SK-N-SH (cell line): ENCODE results near the gene NPS. TPM values are rescaled to one million over a fixed set of nuclear protein-coding genes. Genes with fewer than 3 reads are reported as not detected.

ENCODE experiments used
- CTCF ChIA-PET: fragments of 300-600, 350-600 bp; formaldehyde crosslinking; extraction: SDS; loops from one replicate; lab custom pipeline; 2021; lab: Yijun Ruan, JAX
- POLR2A ChIA-PET: fragments of 350-600 bp; sonication (Branson Sonifier 250); formaldehyde crosslinking; extraction: SDS; loops from one replicate; lab custom pipeline; 2020; ENCODE audit warnings: antibody characterized with exemption, inconsistent platforms; lab: Yijun Ruan, JAX
- DNase-seq: peaks from one replicate; pipeline ENCODE4 v3.0.0; 2012
- H2AFZ ChIP-seq: fragments of 200-600 bp; sonication (generic); 2 replicates; pipeline ENCODE4 v1.8.1; 2016; ENCODE audit warnings: antibody characterized with exemption, mild to moderate bottlenecking, low read depth
- H3F3A ChIP-seq: fragments of 200-600 bp; sonication (generic); replicated peaks from 2 replicates; pipeline ENCODE3; 2016; ENCODE audit warnings: antibody characterized with exemption, mild to moderate bottlenecking; ENCODE audit not compliant: insufficient read depth
- H3K27ac ChIP-seq, 2 experiments: fragments of 200-500 bp in 1 of 2; fragments of 200-600 bp in 1 of 2; sonication (Bioruptor generic) in 1 of 2; sonication (generic), shearing (Covaris generic) in 1 of 2; 2 replicates each; pipeline versions ENCODE4 v1.5.1 to v1.6.1; 2014 to 2016; ENCODE audit warnings: low read depth in 2 of 2, inconsistent platforms in 1 of 2, low read length in 1 of 2, mild to moderate bottlenecking in 1 of 2, mixed read lengths in 1 of 2
- H3K27me3 ChIP-seq: fragments of 200-600 bp; sonication (generic), shearing (Covaris generic); 2 replicates; pipeline ENCODE4 v1.6.1; 2016; ENCODE audit warnings: mixed run types; ENCODE audit not compliant: insufficient read depth
- H3K36me3 ChIP-seq, 2 experiments: fragments of 200-500 bp in 1 of 2; fragments of 200-600 bp in 1 of 2; sonication (Bioruptor generic) in 1 of 2; sonication (generic) in 1 of 2; replicated peaks in 1 of 2; 2 replicates each; pipeline versions ENCODE3 to v1.5.1; 2014 to 2016; ENCODE audit warnings: low read length in 1 of 2, mild to moderate bottlenecking in 1 of 2; ENCODE audit not compliant: insufficient read depth in 2 of 2, control insufficient read depth in 1 of 2
- H3K4me1 ChIP-seq, 2 experiments: fragments of 200-500 bp in 1 of 2; fragments of 200-600 bp in 1 of 2; sonication (Bioruptor generic) in 1 of 2; sonication (generic), shearing (Covaris generic) in 1 of 2; 2 replicates each; pipeline versions ENCODE4 v1.5.1 to v1.6.1; 2014 to 2016; ENCODE audit warnings: low read depth in 1 of 2, low read length in 1 of 2, mixed run types in 1 of 2; ENCODE audit not compliant: insufficient read depth in 2 of 2, control insufficient read depth in 1 of 2
- H3K4me2 ChIP-seq: fragments of 200-600 bp; sonication (generic), shearing (Covaris generic); 2 replicates; pipeline ENCODE4 v1.6.1; 2017; ENCODE audit warnings: mixed run types
- H3K4me3 ChIP-seq, 2 experiments: fragments of 200-500 bp in 1 of 2; fragments of 200-600 bp in 1 of 2; sonication (Bioruptor generic) in 1 of 2; sonication (generic), shearing (Covaris generic) in 1 of 2; 2 replicates each; pipeline versions ENCODE4 v1.5.1 to v1.8.1; 2014 to 2016; ENCODE audit warnings: low read depth in 2 of 2, inconsistent platforms in 1 of 2, low read length in 1 of 2, mild to moderate bottlenecking in 1 of 2, mixed read lengths in 1 of 2, moderate library complexity in 1 of 2
- H3K79me2 ChIP-seq: fragments of 200-600 bp; sonication (generic); 2 replicates; pipeline ENCODE4 v1.8.1; 2017; ENCODE audit warnings: mild to moderate bottlenecking; ENCODE audit not compliant: insufficient read depth
- H3K9ac ChIP-seq: fragments of 200-600 bp; sonication (generic); 2 replicates; pipeline ENCODE4 v1.6.1; 2017; ENCODE audit warnings: mixed run types
- H3K9me2 ChIP-seq: fragments of 200-600 bp; sonication (generic); 2 replicates; pipeline ENCODE4 v1.6.1; 2017; ENCODE audit warnings: mixed run types
- H3K9me3 ChIP-seq: fragments of 200-600 bp; sonication (generic); 2 replicates; pipeline ENCODE4 v1.6.1; 2017; ENCODE audit warnings: mixed run types, mild to moderate bottlenecking, moderate library complexity
- H4K20me1 ChIP-seq: fragments of 200-600 bp; sonication (generic); 2 replicates; pipeline ENCODE4 v1.6.1; 2017; ENCODE audit warnings: mild to moderate bottlenecking, mixed run types; ENCODE audit not compliant: insufficient read depth
- CTCF ChIP-seq: fragments of 200-600 bp; sonication (generic); IDR thresholded peaks from 2 replicates; pipeline ENCODE4 v1.6.1; 2017; ENCODE audit warnings: antibody characterized with exemption, mild to moderate bottlenecking, moderate library complexity
- EP300 ChIP-seq, 2 experiments: IDR thresholded peaks; 2 replicates each; pipeline versions ENCODE4 v1.4.0 to v1.6.1; 2012; ENCODE audit warnings: borderline replicate concordance in 1 of 2, low read depth in 1 of 2, low read length in 1 of 2
- EZH2phosphoT487 ChIP-seq: fragments of 200-600 bp; sonication (generic); IDR thresholded peaks from 2 replicates; pipeline ENCODE4 v1.6.1; 2017; ENCODE audit warnings: low read depth, mixed run types, mild to moderate bottlenecking, antibody characterized with exemption, moderate library complexity, borderline replicate concordance
- FOSL2 ChIP-seq: IDR thresholded peaks from 2 replicates; pipeline ENCODE4 v1.4.0; 2012; ENCODE audit warnings: low read depth, mild to moderate bottlenecking, moderate library complexity, borderline replicate concordance
- FOXM1 ChIP-seq: IDR thresholded peaks from 2 replicates; pipeline ENCODE4 v1.4.0; 2012; ENCODE audit warnings: low read depth, mild to moderate bottlenecking
- JUND ChIP-seq: IDR thresholded peaks from 2 replicates; pipeline ENCODE4 v1.4.0; 2012
- MEF2A ChIP-seq: IDR thresholded peaks from 2 replicates; pipeline ENCODE4 v1.4.0; 2012; ENCODE audit warnings: low read depth, borderline replicate concordance
- MXI1 ChIP-seq: IDR thresholded peaks from 2 replicates; pipeline ENCODE4 v1.6.1; 2012; ENCODE audit warnings: mild to moderate bottlenecking, low read depth, low read length, improper control_type of control experiment
- NRF1 ChIP-seq: IDR thresholded peaks from 2 replicates; pipeline ENCODE4 v1.6.1; 2012; ENCODE audit warnings: low read depth, mild to moderate bottlenecking, low read length
- PBX3 ChIP-seq: IDR thresholded peaks from 2 replicates; pipeline ENCODE4; 2012
- RCOR1 ChIP-seq: fragments of 150-350 bp; IDR thresholded peaks from 2 replicates; pipeline ENCODE4 v1.6.1; 2017; ENCODE audit warnings: antibody characterized with exemption, low read length
- RFX5 ChIP-seq: IDR thresholded peaks from 2 replicates; pipeline ENCODE4 v1.6.1; 2012; ENCODE audit warnings: mild to moderate bottlenecking, improper control_type of control experiment, low read length
- RXRA ChIP-seq: IDR thresholded peaks from 2 replicates; pipeline ENCODE4 v1.4.0; 2012; ENCODE audit warnings: low read depth, mild to moderate bottlenecking, borderline replicate concordance
- TEAD4 ChIP-seq: IDR thresholded peaks from 2 replicates; pipeline ENCODE4 v1.4.0; 2012; ENCODE audit warnings: mild to moderate bottlenecking, borderline replicate concordance; ENCODE audit not compliant: insufficient read depth
- YY1 ChIP-seq: IDR thresholded peaks from 2 replicates; pipeline ENCODE4 v1.4.0; 2012; ENCODE audit warnings: low read depth, mild to moderate bottlenecking
- WGBS: methylation state at CpG from one replicate; pipeline ENCODE4 v1.1.6; 2017; ENCODE audit warnings: low lambda C conversion rate; 5-methylcytosine and 5-hydroxymethylcytosine counted together
- polyA plus RNA-seq, 3 experiments: library from polyadenylated mRNA; depleted of rRNA; stranded (reverse); fragments of >200 nt; gene quantifications; 2 replicates each; pipeline ENCODE4 v1.2.3, GENCODE V29; 2012
- TF ChIP-seq, protein P1 (sequence below): fragments of 150-350 bp; IDR thresholded peaks from 2 replicates; pipeline ENCODE4 v1.6.1; 2016; ENCODE audit warnings: mild to moderate bottlenecking, low read depth, low read length
- TF ChIP-seq, protein P2 (sequence below): IDR thresholded peaks from 2 replicates; pipeline ENCODE4 v1.4.0; 2012; ENCODE audit warnings: low read depth

The NPS gene
- polyA plus RNA-seq, 1 of the 3 experiments (the other 2 are of a cell fraction): not detected

DNA sequence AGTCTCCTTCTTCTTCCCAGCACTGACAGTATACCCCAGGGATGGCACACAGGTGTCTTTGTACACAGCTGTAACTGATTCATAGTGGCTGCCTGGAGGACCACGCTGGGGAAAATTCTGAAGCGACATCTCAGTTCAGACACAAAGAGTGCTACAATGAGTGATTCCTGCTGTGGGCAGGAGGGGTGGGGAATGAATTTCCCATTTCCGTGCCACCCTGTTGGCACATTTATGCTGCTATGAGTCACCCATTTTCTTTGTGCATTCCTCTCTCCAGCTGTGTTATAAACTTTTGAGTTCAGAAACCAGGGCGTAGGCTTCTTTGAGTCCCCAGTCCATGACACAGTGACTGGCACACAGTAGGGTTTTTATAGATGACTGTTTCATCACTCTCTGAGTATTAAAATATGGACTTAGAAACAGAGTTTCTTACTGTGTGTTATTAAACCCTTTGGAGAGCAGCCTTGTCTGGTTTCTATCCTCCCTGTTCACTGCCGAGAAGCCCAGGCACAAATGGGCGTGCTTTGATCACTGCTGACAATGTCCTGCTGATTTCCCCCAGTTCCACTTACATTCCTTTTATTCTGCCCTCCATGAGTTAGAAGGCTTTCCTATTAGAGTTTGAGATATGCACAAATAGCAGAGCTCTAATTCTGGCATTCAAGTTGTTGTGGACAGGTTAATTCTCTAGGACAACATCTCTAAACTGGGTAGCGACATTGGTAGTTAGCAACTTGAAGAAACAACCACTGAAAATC is 24.0 kb upstream of the NPS start (continued):
- TF ChIP-seq CTCF (no peak), MEF2A (no peak), NRF1 (no peak)

DNA sequence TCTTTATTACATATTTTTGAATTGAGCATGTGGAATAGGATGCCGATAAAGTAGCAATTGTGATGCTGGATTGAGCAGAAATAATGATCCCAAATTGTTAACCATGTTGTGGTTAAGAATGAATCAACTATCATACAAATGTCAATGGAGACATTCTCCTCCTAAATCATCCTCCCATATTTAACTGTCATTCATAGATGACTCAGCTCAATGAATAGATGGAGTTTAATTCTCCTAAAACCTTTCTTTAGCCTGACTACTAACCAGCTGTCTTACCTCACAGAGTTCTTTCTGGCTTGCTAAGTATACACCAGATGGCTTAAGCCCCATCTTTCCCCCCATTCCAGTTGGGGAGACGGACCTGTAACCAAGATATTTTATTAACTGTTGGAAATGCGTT is 23.4 kb upstream of the NPS start:
- Histone ChIP-seq H3K4me3 (no peak overlapping the region), H3K4me1 (no peaks in the 10 kb centered on the region; a peak in 2 of 4 replicates), H3K79me2 (no peaks in the 10 kb centered on the region), H3K27me3 (no peaks in the 10 kb centered on the region), H3K36me3 (no peaks in the 10 kb centered on the region), H3F3A (no peaks in the 10 kb centered on the region), H4K20me1 (no peaks in the 10 kb centered on the region), H2AFZ (no peak overlapping the region), H3K9ac (no peak overlapping the region), H3K9me2 (no peaks in the 10 kb centered on the region), H3K27ac (no peak overlapping the region), H3K9me3 (no peaks in the 10 kb centered on the region), H3K4me2 (no peak overlapping the region)
- no peak for DNase-seq
- POLR2A ChIA-PET: no interaction called here
- 7% methylated on average over 3 of the region's 3 CpGs for WGBS
- CTCF ChIA-PET: no interaction called here
- TF ChIP-seq NRF1 (no peak), RFX5 (no peak)

GRCh38 chr10:127526161-127526560 is 22.9 kb upstream of the NPS start:
- H3K79me2 ChIP-seq: no peaks in the 10 kb centered on the region
- 38% methylated on average over 4 of the region's 4 CpGs for WGBS
- H3K27ac ChIP-seq: no peak overlapping the region
- no peak overlapping the region for H3K4me3 ChIP-seq
- no peak for DNase-seq
- H3K4me1 ChIP-seq: no peaks in the 10 kb centered on the region; a peak in 2 of 4 replicates
- no peak for TF ChIP-seq PBX3
- TF ChIP-seq JUND: no peak
- TF ChIP-seq, protein P1, sequence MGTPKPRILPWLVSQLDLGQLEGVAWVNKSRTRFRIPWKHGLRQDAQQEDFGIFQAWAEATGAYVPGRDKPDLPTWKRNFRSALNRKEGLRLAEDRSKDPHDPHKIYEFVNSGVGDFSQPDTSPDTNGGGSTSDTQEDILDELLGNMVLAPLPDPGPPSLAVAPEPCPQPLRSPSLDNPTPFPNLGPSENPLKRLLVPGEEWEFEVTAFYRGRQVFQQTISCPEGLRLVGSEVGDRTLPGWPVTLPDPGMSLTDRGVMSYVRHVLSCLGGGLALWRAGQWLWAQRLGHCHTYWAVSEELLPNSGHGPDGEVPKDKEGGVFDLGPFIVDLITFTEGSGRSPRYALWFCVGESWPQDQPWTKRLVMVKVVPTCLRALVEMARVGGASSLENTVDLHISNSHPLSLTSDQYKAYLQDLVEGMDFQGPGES: no peak
- no peak for TF ChIP-seq YY1
- TF ChIP-seq RXRA: no peak
- TF ChIP-seq CTCF: no peak
- TF ChIP-seq EP300 (IDR thresholded peaks at IDR 0.05; ENCODE audit: borderline replicate concordance in 1 of 2, low read depth in 1 of 2, low read length in 1 of 2): no peak
- TF ChIP-seq TEAD4: no peak
- no peak for TF ChIP-seq RCOR1
- TF ChIP-seq MXI1: no peak
- TF ChIP-seq FOSL2: no peak
- TF ChIP-seq FOXM1: no peak
- TF ChIP-seq, protein P2, sequence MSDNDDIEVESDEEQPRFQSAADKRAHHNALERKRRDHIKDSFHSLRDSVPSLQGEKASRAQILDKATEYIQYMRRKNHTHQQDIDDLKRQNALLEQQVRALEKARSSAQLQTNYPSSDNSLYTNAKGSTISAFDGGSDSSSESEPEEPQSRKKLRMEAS: no peak
- TF ChIP-seq EZH2phosphoT487: no peak
- H3K9me3 ChIP-seq: no peaks in the 10 kb centered on the region
- H3K4me2 ChIP-seq: no peak overlapping the region
- no peaks in the 10 kb centered on the region for H3K9me2 ChIP-seq
- POLR2A ChIA-PET: no interaction called here
- CTCF ChIA-PET: no interaction called here
- no peaks in the 10 kb centered on the region for H3K27me3 ChIP-seq
- H3K9ac ChIP-seq: no peak overlapping the region
- H3K36me3 ChIP-seq: no peaks in the 10 kb centered on the region
- H2AFZ ChIP-seq: no peak overlapping the region
- H4K20me1 ChIP-seq: no peaks in the 10 kb centered on the region
- H3F3A ChIP-seq: no peaks in the 10 kb centered on the region
